Measurements from ENCODE around the gene KIF18A.

Gene KIF18A

GRCh38 chr11:27971171-27971570 is 136.8 kb downstream of the KIF18A start:
- no peak for FAIRE-seq

More at GRCh38 chr11:27971171-27971570, 136.8 kb downstream of the KIF18A start:
- DNase-seq (ENCODE audit: low spot score) = peak; percentile 7
